22Rv1 (cell line): ENCODE results near the gene LIPM.

ENCODE experiments used
- CTCF ChIP-seq: fragments of 450-650 bp; IDR thresholded peaks from 2 replicates; pipeline ENCODE4 v1.5.1; 2017; ENCODE audit warnings: mild to moderate bottlenecking
- ZFX ChIP-seq: fragments of 450-650 bp; IDR thresholded peaks from 2 replicates; pipeline ENCODE4 v1.6.1; 2017; ENCODE audit warnings: antibody characterized with exemption, borderline replicate concordance

- TF ChIP-seq CTCF, result no peak
- TF ChIP-seq ZFX, result no peak
Observed at GRCh38 chr10:88830643-88831268, 28.2 kb downstream of the LIPM start.
